Gastrocnemius medialis (tissue), 4 donors: ENCODE measurements around the gene CCDC110.

Source experiments
- POLR2A ChIP-seq, 2 donors: fragments of 450-650 bp; IDR thresholded peaks; one replicate each; pipeline ENCODE4 v1.6.1; 2017; ENCODE audit warnings: antibody characterized with exemption in 2 of 2, mild to moderate bottlenecking in 2 of 2, moderate library complexity in 2 of 2
- TF ChIP-seq, protein P1 (sequence below), 5 experiments: fragments of 450-650 bp in 3 of 5; fragments of 200-600 bp in 2 of 5; sonication (generic) in 2 of 5; IDR thresholded peaks in 4 of 5; conservative IDR thresholded peaks in 1 of 5; 1 replicate in 4 of 5; 2 replicates in 1 of 5; pipeline ENCODE4 v1.5.1; 2016 to 2019; ENCODE audit warnings: antibody characterized with exemption in 5 of 5, mild to moderate bottlenecking in 3 of 5, moderate library complexity in 3 of 5

DNA sequence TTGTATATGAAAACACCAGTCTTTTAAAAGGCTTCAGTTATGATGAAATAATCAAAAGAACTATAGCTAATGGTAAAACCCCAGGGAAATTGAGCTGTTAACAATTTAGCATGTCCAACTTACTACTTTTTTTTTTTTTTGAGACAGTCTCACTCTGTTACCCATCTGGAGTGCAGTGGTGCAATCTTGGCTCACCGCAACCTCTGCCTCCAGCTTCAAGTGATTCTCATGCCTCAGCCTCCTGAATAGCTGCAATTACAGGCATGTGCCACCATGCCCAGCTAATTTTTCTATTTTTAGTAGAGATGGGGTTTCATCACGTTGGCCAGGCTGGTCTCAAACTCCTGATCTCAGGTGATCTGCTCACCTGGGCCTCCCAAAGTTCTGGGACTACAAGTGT lies 39.7 kb upstream of the CCDC110 start:
- TF ChIP-seq, protein P1, sequence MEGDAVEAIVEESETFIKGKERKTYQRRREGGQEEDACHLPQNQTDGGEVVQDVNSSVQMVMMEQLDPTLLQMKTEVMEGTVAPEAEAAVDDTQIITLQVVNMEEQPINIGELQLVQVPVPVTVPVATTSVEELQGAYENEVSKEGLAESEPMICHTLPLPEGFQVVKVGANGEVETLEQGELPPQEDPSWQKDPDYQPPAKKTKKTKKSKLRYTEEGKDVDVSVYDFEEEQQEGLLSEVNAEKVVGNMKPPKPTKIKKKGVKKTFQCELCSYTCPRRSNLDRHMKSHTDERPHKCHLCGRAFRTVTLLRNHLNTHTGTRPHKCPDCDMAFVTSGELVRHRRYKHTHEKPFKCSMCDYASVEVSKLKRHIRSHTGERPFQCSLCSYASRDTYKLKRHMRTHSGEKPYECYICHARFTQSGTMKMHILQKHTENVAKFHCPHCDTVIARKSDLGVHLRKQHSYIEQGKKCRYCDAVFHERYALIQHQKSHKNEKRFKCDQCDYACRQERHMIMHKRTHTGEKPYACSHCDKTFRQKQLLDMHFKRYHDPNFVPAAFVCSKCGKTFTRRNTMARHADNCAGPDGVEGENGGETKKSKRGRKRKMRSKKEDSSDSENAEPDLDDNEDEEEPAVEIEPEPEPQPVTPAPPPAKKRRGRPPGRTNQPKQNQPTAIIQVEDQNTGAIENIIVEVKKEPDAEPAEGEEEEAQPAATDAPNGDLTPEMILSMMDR (IDR thresholded peaks at IDR 0.05 in 4 of 5, conservative IDR thresholded peaks at IDR 0.05 in 1 of 5), result peak in 3 of 5 experiments; percentile 11 to 39 (median 23)
- peak in 1 of 2 donors; percentile 0 for TF ChIP-seq POLR2A (IDR thresholded peaks at IDR 0.05)
